HepG2 (cell line): Measurements from ENCODE around the gene OSBP. TPM values are rescaled to one million over a fixed set of nuclear protein-coding genes. Genes with fewer than 3 reads are reported as not detected.
A peak's percentile ranks its signal among the peaks of the same experiment; 100 is the strongest.

Experiments used
- ATF1 ChIP-seq: IDR thresholded peaks from 2 replicates; pipeline ENCODE4 v1.6.1; 2016; ENCODE audit warnings: mild to moderate bottlenecking, control low read depth
- CBX1 ChIP-seq: IDR thresholded peaks from one replicate; pipeline ENCODE4 v1.6.1; 2016; ENCODE audit warnings: antibody characterized with exemption, low read depth
- GABPA ChIP-seq, 2 experiments: IDR thresholded peaks; 2 replicates each; pipeline ENCODE4 v1.6.1; 2011 to 2016; ENCODE audit warnings: low read depth in 2 of 2, low read length in 1 of 2, missing biosample characterization in 1 of 2, missing genetic modification characterization in 1 of 2
- GATAD2A ChIP-seq: IDR thresholded peaks from 2 replicates; pipeline ENCODE4 v1.6.1; 2016
- HNRNPUL1 ChIP-seq: fragments of 200-400 bp; formaldehyde crosslinking; IDR thresholded peaks from 2 replicates; pipeline ENCODE4 v1.6.1; 2017; ENCODE audit warnings: low read depth, mild to moderate bottlenecking, low read length, moderate library complexity
- KDM4B ChIP-seq: sonication (generic); formaldehyde crosslinking; IDR thresholded peaks from 2 replicates; pipeline ENCODE4 v1.4.0; 2020; ENCODE audit warnings: missing genetic modification reagents
- MBD4 ChIP-seq: IDR thresholded peaks from 2 replicates; pipeline ENCODE4 v1.6.1; 2012; ENCODE audit warnings: low read length, inconsistent platforms, borderline replicate concordance
- MEIS1 ChIP-seq: sonication (generic); formaldehyde crosslinking; IDR thresholded peaks from 2 replicates; pipeline ENCODE4 v1.9.0; 2021; ENCODE audit warnings: mild to moderate bottlenecking, missing genetic modification reagents, moderate library complexity, borderline replicate concordance
- MEIS2 ChIP-seq: sonication (generic); formaldehyde crosslinking; IDR thresholded peaks from 2 replicates; pipeline ENCODE4 v1.9.0; 2021; ENCODE audit warnings: mild to moderate bottlenecking, missing genetic modification reagents
- NCOA5 ChIP-seq: sonication (generic); formaldehyde crosslinking; IDR thresholded peaks from 2 replicates; pipeline ENCODE4 v1.4.0; 2020; ENCODE audit warnings: missing genetic modification reagents
- REPIN1 ChIP-seq: sonication (generic); formaldehyde crosslinking; IDR thresholded peaks from 2 replicates; pipeline ENCODE4 v1.8.0; 2022; ENCODE audit warnings: missing genetic modification reagents, low read depth, mild to moderate bottlenecking, borderline replicate concordance
- SKI ChIP-seq: fragments of 450-650 bp; IDR thresholded peaks from one replicate; pipeline ENCODE4 v1.6.1; 2018; ENCODE audit warnings: mild to moderate bottlenecking; ENCODE audit not compliant: partially characterized antibody
- ZFP36L2 ChIP-seq: sonication (generic); formaldehyde crosslinking; IDR thresholded peaks from 2 replicates; pipeline ENCODE4 v1.4.0; 2020; ENCODE audit warnings: missing genetic modification reagents
- ZNF431 ChIP-seq: sonication (generic); formaldehyde crosslinking; IDR thresholded peaks from 2 replicates; pipeline ENCODE4 v1.9.0; 2022; ENCODE audit warnings: missing genetic modification reagents, low read depth, mild to moderate bottlenecking, borderline replicate concordance
- ZNF549 ChIP-seq: sonication (generic); formaldehyde crosslinking; IDR thresholded peaks from 2 replicates; pipeline ENCODE4 v1.5.0; 2020; ENCODE audit warnings: missing genetic modification reagents
- polyA plus RNA-seq, 8 experiments: library from polyadenylated mRNA; depleted of rRNA in 3 of 8; stranded (reverse) in 7 of 8; unstranded in 1 of 8; fragments of >200 nt; fragmentation: Illumina TruSeq in 4 of 8; extraction: Trizol in 4 of 8; gene quantifications; 2 replicates each; pipeline versions ENCODE4 v1.2.1 to v1.2.3, GENCODE V29; 2011 to 2016; ENCODE audit warnings: low read depth in 4 of 8, missing spikeins in 1 of 8, mixed read lengths in 1 of 8; ENCODE audit not compliant: insufficient read depth in 1 of 8
- total RNA-seq, 5 experiments: library from RNA; depleted of rRNA; stranded (reverse); fragments of >200 nt; fragmentation: Illumina TruSeq; extraction: Trizol; gene quantifications; 2 replicates each; pipeline ENCODE4 v1.2.3, GENCODE V29; 2016; ENCODE audit warnings: low read depth in 1 of 5
- TF ChIP-seq, protein P1 (sequence below): sonication (generic); formaldehyde crosslinking; IDR thresholded peaks from one replicate; pipeline ENCODE4 v1.5.1; 2020; ENCODE audit warnings: mild to moderate bottlenecking, missing genetic modification reagents; ENCODE audit errors: not compliant biosample characterization
- TF ChIP-seq, protein P2 (sequence below), 2 experiments: sonication (generic) in 1 of 2; formaldehyde crosslinking in 1 of 2; IDR thresholded peaks; 2 replicates each; pipeline versions ENCODE4 v1.4.0 to v1.6.1; 2018 to 2020; ENCODE audit warnings: missing genetic modification reagents in 2 of 2, borderline replicate concordance in 1 of 2, low read depth in 1 of 2, mild to moderate bottlenecking in 1 of 2, missing biosample characterization in 1 of 2
- TF ChIP-seq, protein P3 (sequence below): sonication (generic); formaldehyde crosslinking; IDR thresholded peaks from 2 replicates; pipeline ENCODE4 v1.8.0; 2022; ENCODE audit warnings: low read depth, missing genetic modification reagents

The OSBP gene
- total and polyA plus RNA-seq, 2 of the 13 experiments (the other 11 are each of a cell fraction or from before 2014, with no cell fraction given) = 12.1 to 13.5 TPM

GRCh38 chr11:59556115-59556916, 59.3 kb downstream of the OSBP start (continued):
- TF ChIP-seq, protein P1, sequence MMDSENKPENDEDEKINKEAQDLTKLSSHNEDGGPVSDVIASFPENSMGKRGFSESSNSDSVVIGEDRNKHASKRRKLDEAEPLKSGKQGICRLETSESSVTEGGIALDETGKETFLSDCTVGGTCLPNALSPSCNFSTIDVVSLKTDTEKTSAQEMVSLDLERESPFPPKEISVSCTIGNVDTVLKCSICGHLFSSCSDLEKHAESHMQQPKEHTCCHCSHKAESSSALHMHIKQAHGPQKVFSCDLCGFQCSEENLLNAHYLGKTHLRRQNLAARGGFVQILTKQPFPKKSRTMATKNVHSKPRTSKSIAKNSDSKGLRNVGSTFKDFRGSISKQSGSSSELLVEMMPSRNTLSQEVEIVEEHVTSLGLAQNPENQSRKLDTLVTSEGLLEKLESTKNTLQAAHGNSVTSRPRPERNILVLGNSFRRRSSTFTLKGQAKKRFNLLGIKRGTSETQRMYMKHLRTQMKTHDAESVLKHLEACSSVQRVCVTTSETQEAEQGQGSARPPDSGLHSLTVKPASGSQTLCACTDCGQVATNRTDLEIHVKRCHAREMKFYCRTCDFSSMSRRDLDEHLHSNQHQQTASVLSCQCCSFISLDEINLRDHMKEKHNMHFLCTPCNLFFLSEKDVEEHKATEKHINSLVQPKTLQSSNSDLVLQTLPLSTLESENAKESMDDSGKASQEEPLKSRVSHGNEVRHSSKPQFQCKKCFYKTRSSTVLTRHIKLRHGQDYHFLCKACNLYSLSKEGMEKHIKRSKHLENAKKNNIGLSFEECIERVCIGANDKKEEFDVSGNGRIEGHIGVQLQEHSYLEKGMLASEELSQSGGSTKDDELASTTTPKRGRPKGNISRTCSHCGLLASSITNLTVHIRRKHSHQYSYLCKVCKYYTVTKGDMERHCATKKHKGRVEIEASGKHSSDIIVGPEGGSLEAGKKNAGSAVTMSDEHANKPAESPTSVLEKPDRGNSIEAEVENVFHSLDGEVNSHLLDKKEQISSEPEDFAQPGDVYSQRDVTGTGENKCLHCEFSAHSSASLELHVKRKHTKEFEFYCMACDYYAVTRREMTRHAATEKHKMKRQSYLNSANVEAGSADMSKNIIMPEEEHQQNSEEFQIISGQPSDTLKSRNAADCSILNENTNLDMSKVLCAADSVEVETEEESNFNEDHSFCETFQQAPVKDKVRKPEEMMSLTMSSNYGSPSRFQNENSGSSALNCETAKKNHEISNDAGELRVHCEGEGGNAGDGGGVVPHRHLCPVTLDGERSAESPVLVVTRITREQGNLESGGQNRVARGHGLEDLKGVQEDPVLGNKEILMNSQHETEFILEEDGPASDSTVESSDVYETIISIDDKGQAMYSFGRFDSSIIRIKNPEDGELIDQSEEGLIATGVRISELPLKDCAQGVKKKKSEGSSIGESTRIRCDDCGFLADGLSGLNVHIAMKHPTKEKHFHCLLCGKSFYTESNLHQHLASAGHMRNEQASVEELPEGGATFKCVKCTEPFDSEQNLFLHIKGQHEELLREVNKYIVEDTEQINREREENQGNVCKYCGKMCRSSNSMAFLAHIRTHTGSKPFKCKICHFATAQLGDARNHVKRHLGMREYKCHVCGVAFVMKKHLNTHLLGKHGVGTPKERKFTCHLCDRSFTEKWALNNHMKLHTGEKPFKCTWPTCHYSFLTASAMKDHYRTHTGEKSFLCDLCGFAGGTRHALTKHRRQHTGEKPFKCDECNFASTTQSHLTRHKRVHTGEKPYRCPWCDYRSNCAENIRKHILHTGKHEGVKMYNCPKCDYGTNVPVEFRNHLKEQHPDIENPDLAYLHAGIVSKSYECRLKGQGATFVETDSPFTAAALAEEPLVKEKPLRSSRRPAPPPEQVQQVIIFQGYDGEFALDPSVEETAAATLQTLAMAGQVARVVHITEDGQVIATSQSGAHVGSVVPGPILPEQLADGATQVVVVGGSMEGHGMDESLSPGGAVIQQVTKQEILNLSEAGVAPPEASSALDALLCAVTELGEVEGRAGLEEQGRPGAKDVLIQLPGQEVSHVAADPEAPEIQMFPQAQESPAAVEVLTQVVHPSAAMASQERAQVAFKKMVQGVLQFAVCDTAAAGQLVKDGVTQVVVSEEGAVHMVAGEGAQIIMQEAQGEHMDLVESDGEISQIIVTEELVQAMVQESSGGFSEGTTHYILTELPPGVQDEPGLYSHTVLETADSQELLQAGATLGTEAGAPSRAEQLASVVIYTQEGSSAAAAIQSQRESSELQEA (CRISPR knock-in tag) = no peak
- TF ChIP-seq, protein P2, sequence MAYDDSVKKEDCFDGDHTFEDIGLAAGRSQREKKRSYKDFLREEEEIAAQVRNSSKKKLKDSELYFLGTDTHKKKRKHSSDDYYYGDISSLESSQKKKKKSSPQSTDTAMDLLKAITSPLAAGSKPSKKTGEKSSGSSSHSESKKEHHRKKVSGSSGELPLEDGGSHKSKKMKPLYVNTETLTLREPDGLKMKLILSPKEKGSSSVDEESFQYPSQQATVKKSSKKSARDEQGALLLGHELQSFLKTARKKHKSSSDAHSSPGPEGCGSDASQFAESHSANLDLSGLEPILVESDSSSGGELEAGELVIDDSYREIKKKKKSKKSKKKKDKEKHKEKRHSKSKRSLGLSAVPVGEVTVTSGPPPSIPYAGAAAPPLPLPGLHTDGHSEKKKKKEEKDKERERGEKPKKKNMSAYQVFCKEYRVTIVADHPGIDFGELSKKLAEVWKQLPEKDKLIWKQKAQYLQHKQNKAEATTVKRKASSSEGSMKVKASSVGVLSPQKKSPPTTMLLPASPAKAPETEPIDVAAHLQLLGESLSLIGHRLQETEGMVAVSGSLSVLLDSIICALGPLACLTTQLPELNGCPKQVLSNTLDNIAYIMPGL (CRISPR knock-in tag; IDR thresholded peaks at IDR 0.05; ENCODE audit: borderline replicate concordance in 1 of 2, low read depth in 1 of 2) = peak; percentile 95 to 96; a peak in 3 of 4 replicates
- TF ChIP-seq, protein P3, sequence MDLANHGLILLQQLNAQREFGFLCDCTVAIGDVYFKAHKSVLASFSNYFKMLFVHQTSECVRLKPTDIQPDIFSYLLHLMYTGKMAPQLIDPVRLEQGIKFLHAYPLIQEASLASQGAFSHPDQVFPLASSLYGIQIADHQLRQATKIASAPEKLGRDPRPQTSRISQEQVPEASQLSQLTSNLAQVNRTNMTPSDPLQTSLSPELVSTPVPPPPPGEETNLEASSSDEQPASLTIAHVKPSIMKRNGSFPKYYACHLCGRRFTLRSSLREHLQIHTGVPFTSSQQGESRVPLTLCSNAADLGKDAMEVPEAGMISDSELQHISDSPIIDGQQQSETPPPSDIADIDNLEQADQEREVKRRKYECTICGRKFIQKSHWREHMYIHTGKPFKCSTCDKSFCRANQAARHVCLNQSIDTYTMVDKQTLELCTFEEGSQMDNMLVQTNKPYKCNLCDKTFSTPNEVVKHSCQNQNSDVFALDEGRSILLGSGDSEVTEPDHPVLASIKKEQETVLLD (CRISPR knock-in tag) = no peak
- no peak for TF ChIP-seq ZFP36L2 (CRISPR knock-in tag)
- TF ChIP-seq ZNF549 (CRISPR knock-in tag) = 0 out of 2 replicates have a peak, but pooled peaks have one; percentile 16
- no peak; the same call in none of the 2 replicates for TF ChIP-seq GATAD2A (CRISPR knock-in tag)
- TF ChIP-seq GABPA (IDR thresholded peaks at IDR 0.05; ENCODE audit: low read depth, low read length) = no peak
- TF ChIP-seq GABPA (CRISPR knock-in tag; IDR thresholded peaks at IDR 0.05; ENCODE audit: low read depth) = peak; percentile 42; the same call in 1 of the 2 replicates
- no peak for TF ChIP-seq MEIS2
- no peak for TF ChIP-seq ZNF431 (CRISPR knock-in tag)
- no peak; the same call in 1 of the 2 replicates for TF ChIP-seq ATF1 (CRISPR knock-in tag)
- TF ChIP-seq MBD4 = peak; percentile 67; the same call in 1 of the 2 replicates
- TF ChIP-seq SKI = no peak
- TF ChIP-seq REPIN1 (CRISPR knock-in tag) = 0 out of 2 replicates have a peak, but pooled peaks have one; percentile 56
- no peak for TF ChIP-seq MEIS1 (CRISPR knock-in tag)
- no peak for TF ChIP-seq CBX1
- no peak for TF ChIP-seq KDM4B (CRISPR knock-in tag)
- TF ChIP-seq HNRNPUL1 = no peak
- TF ChIP-seq NCOA5 (CRISPR knock-in tag) = no peak
